SK-N-SH (cell line): Measurements from ENCODE around the gene MNS1. TPM values are rescaled to one million over a fixed set of nuclear protein-coding genes. Genes with fewer than 3 reads are reported as not detected.

ENCODE experiments used
- CTCF ChIA-PET: fragments of 300-600, 350-600 bp; formaldehyde crosslinking; extraction: SDS; loops from one replicate; lab custom pipeline; 2021; lab: Yijun Ruan, JAX
- POLR2A ChIA-PET: fragments of 350-600 bp; sonication (Branson Sonifier 250); formaldehyde crosslinking; extraction: SDS; loops from one replicate; lab custom pipeline; 2020; ENCODE audit warnings: antibody characterized with exemption, inconsistent platforms; lab: Yijun Ruan, JAX
- DNase-seq: peaks from one replicate; pipeline ENCODE4 v3.0.0; 2012
- H2AFZ ChIP-seq: fragments of 200-600 bp; sonication (generic); 2 replicates; pipeline ENCODE4 v1.8.1; 2016; ENCODE audit warnings: antibody characterized with exemption, mild to moderate bottlenecking, low read depth
- H3F3A ChIP-seq: fragments of 200-600 bp; sonication (generic); replicated peaks from 2 replicates; pipeline ENCODE3; 2016; ENCODE audit warnings: antibody characterized with exemption, mild to moderate bottlenecking; ENCODE audit not compliant: insufficient read depth
- H3K27ac ChIP-seq, 2 experiments: fragments of 200-500 bp in 1 of 2; fragments of 200-600 bp in 1 of 2; sonication (Bioruptor generic) in 1 of 2; sonication (generic), shearing (Covaris generic) in 1 of 2; 2 replicates each; pipeline versions ENCODE4 v1.5.1 to v1.6.1; 2014 to 2016; ENCODE audit warnings: low read depth in 2 of 2, inconsistent platforms in 1 of 2, low read length in 1 of 2, mild to moderate bottlenecking in 1 of 2, mixed read lengths in 1 of 2
- H3K27me3 ChIP-seq: fragments of 200-600 bp; sonication (generic), shearing (Covaris generic); 2 replicates; pipeline ENCODE4 v1.6.1; 2016; ENCODE audit warnings: mixed run types; ENCODE audit not compliant: insufficient read depth
- H3K36me3 ChIP-seq, 2 experiments: fragments of 200-500 bp in 1 of 2; fragments of 200-600 bp in 1 of 2; sonication (Bioruptor generic) in 1 of 2; sonication (generic) in 1 of 2; replicated peaks in 1 of 2; 2 replicates each; pipeline versions ENCODE3 to v1.5.1; 2014 to 2016; ENCODE audit warnings: low read length in 1 of 2, mild to moderate bottlenecking in 1 of 2; ENCODE audit not compliant: insufficient read depth in 2 of 2, control insufficient read depth in 1 of 2
- H3K4me1 ChIP-seq, 2 experiments: fragments of 200-500 bp in 1 of 2; fragments of 200-600 bp in 1 of 2; sonication (Bioruptor generic) in 1 of 2; sonication (generic), shearing (Covaris generic) in 1 of 2; 2 replicates each; pipeline versions ENCODE4 v1.5.1 to v1.6.1; 2014 to 2016; ENCODE audit warnings: low read depth in 1 of 2, low read length in 1 of 2, mixed run types in 1 of 2; ENCODE audit not compliant: insufficient read depth in 2 of 2, control insufficient read depth in 1 of 2
- H3K4me2 ChIP-seq: fragments of 200-600 bp; sonication (generic), shearing (Covaris generic); 2 replicates; pipeline ENCODE4 v1.6.1; 2017; ENCODE audit warnings: mixed run types
- H3K4me3 ChIP-seq, 2 experiments: fragments of 200-500 bp in 1 of 2; fragments of 200-600 bp in 1 of 2; sonication (Bioruptor generic) in 1 of 2; sonication (generic), shearing (Covaris generic) in 1 of 2; 2 replicates each; pipeline versions ENCODE4 v1.5.1 to v1.8.1; 2014 to 2016; ENCODE audit warnings: low read depth in 2 of 2, inconsistent platforms in 1 of 2, low read length in 1 of 2, mild to moderate bottlenecking in 1 of 2, mixed read lengths in 1 of 2, moderate library complexity in 1 of 2
- H3K79me2 ChIP-seq: fragments of 200-600 bp; sonication (generic); 2 replicates; pipeline ENCODE4 v1.8.1; 2017; ENCODE audit warnings: mild to moderate bottlenecking; ENCODE audit not compliant: insufficient read depth
- H3K9ac ChIP-seq: fragments of 200-600 bp; sonication (generic); 2 replicates; pipeline ENCODE4 v1.6.1; 2017; ENCODE audit warnings: mixed run types
- H3K9me2 ChIP-seq: fragments of 200-600 bp; sonication (generic); 2 replicates; pipeline ENCODE4 v1.6.1; 2017; ENCODE audit warnings: mixed run types
- H3K9me3 ChIP-seq: fragments of 200-600 bp; sonication (generic); 2 replicates; pipeline ENCODE4 v1.6.1; 2017; ENCODE audit warnings: mixed run types, mild to moderate bottlenecking, moderate library complexity
- H4K20me1 ChIP-seq: fragments of 200-600 bp; sonication (generic); 2 replicates; pipeline ENCODE4 v1.6.1; 2017; ENCODE audit warnings: mild to moderate bottlenecking, mixed run types; ENCODE audit not compliant: insufficient read depth
- CHD2 ChIP-seq: fragments of 150-350 bp; IDR thresholded peaks from 2 replicates; pipeline ENCODE4 v1.6.1; 2018; ENCODE audit warnings: low read length; ENCODE audit not compliant: partially characterized antibody
- ELF1 ChIP-seq: IDR thresholded peaks from 2 replicates; pipeline ENCODE4 v1.4.0; 2012
- EP300 ChIP-seq, 2 experiments: IDR thresholded peaks; 2 replicates each; pipeline versions ENCODE4 v1.4.0 to v1.6.1; 2012; ENCODE audit warnings: borderline replicate concordance in 1 of 2, low read depth in 1 of 2, low read length in 1 of 2
- FOSL2 ChIP-seq: IDR thresholded peaks from 2 replicates; pipeline ENCODE4 v1.4.0; 2012; ENCODE audit warnings: low read depth, mild to moderate bottlenecking, moderate library complexity, borderline replicate concordance
- FOXJ3 ChIP-seq: sonication (generic); formaldehyde crosslinking; IDR thresholded peaks from 2 replicates; pipeline ENCODE4 v1.5.1; 2020; ENCODE audit warnings: mild to moderate bottlenecking, missing genetic modification reagents
- IRF3 ChIP-seq: fragments of 150-350 bp; IDR thresholded peaks from 2 replicates; pipeline ENCODE4 v1.6.1; 2016; ENCODE audit warnings: mild to moderate bottlenecking, low read depth, low read length
- MXI1 ChIP-seq: IDR thresholded peaks from 2 replicates; pipeline ENCODE4 v1.6.1; 2012; ENCODE audit warnings: mild to moderate bottlenecking, low read depth, low read length, improper control_type of control experiment
- NFIC ChIP-seq: IDR thresholded peaks from 2 replicates; pipeline ENCODE4 v1.4.0; 2012; ENCODE audit warnings: borderline replicate concordance
- RAD21 ChIP-seq: IDR thresholded peaks from 2 replicates; pipeline ENCODE4 v1.6.1; 2012; ENCODE audit warnings: mild to moderate bottlenecking, low read length
- RFX5 ChIP-seq: IDR thresholded peaks from 2 replicates; pipeline ENCODE4 v1.6.1; 2012; ENCODE audit warnings: mild to moderate bottlenecking, improper control_type of control experiment, low read length
- RXRA ChIP-seq: IDR thresholded peaks from 2 replicates; pipeline ENCODE4 v1.4.0; 2012; ENCODE audit warnings: low read depth, mild to moderate bottlenecking, borderline replicate concordance
- TCF12 ChIP-seq: IDR thresholded peaks from 2 replicates; pipeline ENCODE4 v1.4.0; 2012
- TEAD4 ChIP-seq: IDR thresholded peaks from 2 replicates; pipeline ENCODE4 v1.4.0; 2012; ENCODE audit warnings: mild to moderate bottlenecking, borderline replicate concordance; ENCODE audit not compliant: insufficient read depth
- USF1 ChIP-seq: IDR thresholded peaks from 2 replicates; pipeline ENCODE4 v1.4.0; 2012; ENCODE audit warnings: low read depth, borderline replicate concordance
- ZBTB33 ChIP-seq: IDR thresholded peaks from 2 replicates; pipeline ENCODE4 v1.4.0; 2012; ENCODE audit warnings: low read depth, borderline replicate concordance
- WGBS: methylation state at CpG from one replicate; pipeline ENCODE4 v1.1.6; 2017; ENCODE audit warnings: low lambda C conversion rate; 5-methylcytosine and 5-hydroxymethylcytosine counted together
- polyA plus RNA-seq, 3 experiments: library from polyadenylated mRNA; depleted of rRNA; stranded (reverse); fragments of >200 nt; gene quantifications; 2 replicates each; pipeline ENCODE4 v1.2.3, GENCODE V29; 2012
- TF ChIP-seq, protein P1 (sequence below): IDR thresholded peaks from 2 replicates; pipeline ENCODE4 v1.4.0; 2012; ENCODE audit warnings: low read depth

MNS1 gene
- polyA plus RNA-seq, 1 of the 3 experiments (the other 2 are of a cell fraction) = 0.90 TPM

GRCh38 chr15:56460071-56460470, 4.9 kb downstream of the MNS1 start:
- Histone ChIP-seq H3K9ac (no peak overlapping the region), H3K4me1 (peaks cover under 1 to 8% of the 10 kb centered on the region in 2 experiments; a peak in 3 of 4 replicates), H3K4me3 (no peak overlapping the region), H3K9me2 (no peaks in the 10 kb centered on the region)
- no peak for DNase-seq
- TF ChIP-seq RXRA = no peak
- no peak for TF ChIP-seq ZBTB33
- no peak for TF ChIP-seq FOSL2
- TF ChIP-seq TEAD4 = no peak
- TF ChIP-seq MXI1 = no peak
- TF ChIP-seq ELF1 = no peak
- no peak for TF ChIP-seq CHD2
- no peak for TF ChIP-seq USF1
- no peak for TF ChIP-seq RAD21
- TF ChIP-seq RFX5 = no peak
- TF ChIP-seq TCF12 = no peak
- no peak for TF ChIP-seq FOXJ3
- TF ChIP-seq, all 33 proteins: peak for 0
- Histone ChIP-seq H3K79me2 (no peaks in the 10 kb centered on the region), H3K27me3 (no peaks in the 10 kb centered on the region), H3K9me3 (no peaks in the 10 kb centered on the region), H2AFZ (no peak overlapping the region), H3K27ac (peak overlapping the region in 1 of 2 experiments; percentile 20; a peak in 1 of 4 replicates), H4K20me1 (no peaks in the 10 kb centered on the region), H3F3A (peaks cover 8% of the 10 kb centered on the region), H3K4me2 (no peak overlapping the region), H3K36me3 (peaks cover 0 to 9% of the 10 kb centered on the region in 2 experiments)
- 23% methylated on average over 1 of the region's 1 CpG for WGBS
- ChIA-PET CTCF (interaction anchor here (0.7 kb wide), 1 partner anchor 32 kb away, joined by 3 read pairs; no protein-coding TSS in a partner anchor), POLR2A (no interaction called here)

- no peak overlapping the region for H3K9ac ChIP-seq
- 90% methylated on average over 2 of the region's 2 CpGs for WGBS
- no peaks in the 10 kb centered on the region for H3K27me3 ChIP-seq
- DNase-seq = no peak
- TF ChIP-seq, protein P1, sequence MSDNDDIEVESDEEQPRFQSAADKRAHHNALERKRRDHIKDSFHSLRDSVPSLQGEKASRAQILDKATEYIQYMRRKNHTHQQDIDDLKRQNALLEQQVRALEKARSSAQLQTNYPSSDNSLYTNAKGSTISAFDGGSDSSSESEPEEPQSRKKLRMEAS = no peak
- TF ChIP-seq CHD2 (no peak), TCF12 (no peak), IRF3 (no peak), RXRA (no peak), NFIC (no peak), EP300 (IDR thresholded peaks at IDR 0.05; ENCODE audit: borderline replicate concordance in 1 of 2, low read depth in 1 of 2, low read length in 1 of 2) (no peak)
- peaks cover 8% of the 10 kb centered on the region for H3F3A ChIP-seq
- ChIA-PET CTCF (interaction anchor here (0.9 kb wide), 1 partner anchor 32 kb away, joined by 3 read pairs; no protein-coding TSS in a partner anchor), POLR2A (no interaction called here)
- H2AFZ ChIP-seq = no peak overlapping the region
- H3K27ac ChIP-seq = no peak overlapping the region
- no peak overlapping the region for H3K4me2 ChIP-seq
- no peaks in the 10 kb centered on the region for H4K20me1 ChIP-seq
- H3K36me3 ChIP-seq = peaks cover 0 to 9% of the 10 kb centered on the region in 2 experiments
- no peaks in the 10 kb centered on the region for H3K9me2 ChIP-seq
- H3K9me3 ChIP-seq = no peaks in the 10 kb centered on the region
- H3K4me3 ChIP-seq = no peak overlapping the region
- H3K79me2 ChIP-seq = no peaks in the 10 kb centered on the region
- peaks cover 0 to 8% of the 10 kb centered on the region in 2 experiments; a peak in 2 of 4 replicates for H3K4me1 ChIP-seq
Measured at GRCh38 chr15:56459096-56459495, 5.8 kb downstream of the MNS1 start.
